GM12878 (cell line): Measurements from ENCODE around the gene MRPL53. TPM values are rescaled to one million over a fixed set of nuclear protein-coding genes. Genes with fewer than 3 reads are reported as not detected.

Experiments used
- ATAC-seq: fragments of 200-7000 bp; cut with Tn5 transposase; 3 replicates; pipeline ENCODE4 v1.9.1; 2020; ENCODE audit warnings: mild to moderate bottlenecking, moderate library complexity
- BruUV-seq: library from RNA; stranded (reverse); fragments of 400-500 nt; replicated peaks from 2 replicates; lab custom pipeline; 2021; lab: Mats Ljungman, UMichigan
- CTCF ChIA-PET: fragments of 300-600 bp; sonication (Branson Sonifier 250); formaldehyde crosslinking; extraction: SDS; loops from one replicate; lab custom pipeline; 2021; ENCODE audit warnings: inconsistent platforms; lab: Yijun Ruan, JAX
- POLR2A ChIA-PET: fragments of 350-600 bp; formaldehyde crosslinking; extraction: SDS; loops from one replicate; lab custom pipeline; 2021; ENCODE audit warnings: inconsistent platforms; lab: Charles Lee
- RAD21 ChIA-PET: fragments of 300-600 bp; sonication (Branson Sonifier 250); formaldehyde crosslinking; loops from one replicate; lab custom pipeline; 2023; ENCODE audit warnings: antibody characterized with exemption; ENCODE audit not compliant: unreplicated experiment; lab: Charles Lee
- SMC1A ChIA-PET: fragments of 300-600 bp; sonication (Branson Sonifier 250); formaldehyde crosslinking; loops from one replicate; lab custom pipeline; 2023; ENCODE audit not compliant: unreplicated experiment, uncharacterized antibody; lab: Charles Lee
- DNase-seq: peaks from one replicate; pipeline ENCODE4 v3.0.0-alpha.2; 2011; ENCODE audit warnings: low read depth, low spot score
- FAIRE-seq: peaks from 3 replicates; lab custom pipeline; 2011; peaks lifted over from hg19 to GRCh38; lab: Jason Lieb, UNC
- H2AFZ ChIP-seq: 2 replicates; pipeline ENCODE4 v1.6.0; 2011; ENCODE audit warnings: low read depth, low read length, control low read depth; ENCODE audit not compliant: control insufficient read depth
- H3K27ac ChIP-seq: 2 replicates; pipeline ENCODE4 v1.5.1; 2011; ENCODE audit warnings: control low read depth; ENCODE audit not compliant: control insufficient read depth, insufficient read depth
- H3K27me3 ChIP-seq, 2 experiments: replicated peaks in 1 of 2; 2 replicates each; pipeline versions ENCODE4 v1.6.0 to v1.6.1; 2011; ENCODE audit warnings: low read length in 1 of 2; ENCODE audit not compliant: control insufficient read depth in 2 of 2, insufficient read depth in 2 of 2
- H3K36me3 ChIP-seq, 2 experiments: 2 replicates each; pipeline ENCODE4 v1.5.1; 2011; ENCODE audit warnings: low read length in 1 of 2; ENCODE audit not compliant: control insufficient read depth in 2 of 2, insufficient read depth in 2 of 2
- H3K4me1 ChIP-seq: 2 replicates; pipeline ENCODE4 v1.6.1; 2011; ENCODE audit warnings: mild to moderate bottlenecking, low read length, moderate library complexity, mixed read lengths; ENCODE audit not compliant: control insufficient read depth, insufficient read depth
- H3K4me2 ChIP-seq: 2 replicates; pipeline ENCODE4 v1.6.0; 2011; ENCODE audit warnings: control low read depth; ENCODE audit not compliant: control insufficient read depth, insufficient read depth
- H3K4me3 ChIP-seq: fragments of 200-600 bp; sonication (generic); 2 replicates; pipeline ENCODE4 v1.5.1; 2016
- H3K79me2 ChIP-seq: 2 replicates; pipeline ENCODE4 v1.6.0; 2011; ENCODE audit warnings: low read length; ENCODE audit not compliant: control insufficient read depth, insufficient read depth
- H3K9ac ChIP-seq: 2 replicates; pipeline ENCODE4 v1.8.0; 2011; ENCODE audit warnings: low read length, control low read depth, mixed read lengths; ENCODE audit not compliant: control insufficient read depth, insufficient read depth
- H3K9me3 ChIP-seq: replicated peaks from 3 replicates; pipeline ENCODE4 v1.5.1; 2011; ENCODE audit warnings: mild to moderate bottlenecking, low read length; ENCODE audit not compliant: control insufficient read depth, insufficient read depth
- H4K20me1 ChIP-seq: 2 replicates; pipeline ENCODE4 v1.6.0; 2011; ENCODE audit not compliant: control insufficient read depth, insufficient read depth
- ATF3 ChIP-seq: IDR thresholded peaks from 2 replicates; pipeline ENCODE4 v1.6.1; 2011; ENCODE audit warnings: low read depth, mild to moderate bottlenecking, low read length, moderate library complexity, borderline replicate concordance; ENCODE audit errors: extremely low read depth
- ATF7 ChIP-seq: fragments of 450-650 bp; IDR thresholded peaks from 2 replicates; pipeline ENCODE4 v1.6.1; 2016; ENCODE audit warnings: low read depth, mild to moderate bottlenecking
- CTCF ChIP-seq, 3 experiments: IDR thresholded peaks in 2 of 3; conservative IDR thresholded peaks in 1 of 3; 2 replicates each; pipeline ENCODE4 v1.5.1; 2011; ENCODE audit warnings: low read depth in 3 of 3, low read length in 3 of 3, mild to moderate bottlenecking in 3 of 3, control low read depth in 2 of 3, moderate library complexity in 2 of 3, inconsistent platforms in 1 of 3, mixed read lengths in 1 of 3; ENCODE audit not compliant: control insufficient read depth in 2 of 3, insufficient read depth in 1 of 3; ENCODE audit errors: extremely low read depth in 1 of 3
- EP300 ChIP-seq, 2 experiments: fragments of 150-350 bp in 1 of 2; IDR thresholded peaks; 2 replicates each; pipeline ENCODE4 v1.6.1; 2011 to 2012; ENCODE audit warnings: low read depth in 2 of 2, low read length in 2 of 2, borderline replicate concordance in 1 of 2, improper control_type of control experiment in 1 of 2, inconsistent platforms in 1 of 2; ENCODE audit not compliant: control insufficient read depth in 1 of 2
- MYB ChIP-seq: fragments of 150-350 bp; IDR thresholded peaks from 2 replicates; pipeline ENCODE4 v1.6.1; 2014; ENCODE audit warnings: mild to moderate bottlenecking, low read depth, low read length, borderline replicate concordance
- NFIC ChIP-seq: IDR thresholded peaks from 2 replicates; pipeline ENCODE4 v1.6.1; 2012; ENCODE audit warnings: low read depth, mild to moderate bottlenecking, inconsistent platforms, low read length, moderate library complexity
- RCOR1 ChIP-seq: conservative IDR thresholded peaks from 2 replicates; pipeline ENCODE4 v1.6.1; 2012; ENCODE audit warnings: low read depth, low read length, improper control_type of control experiment
- RELA ChIP-seq: fragments of 450-650 bp; IDR thresholded peaks from 2 replicates; pipeline ENCODE4 v1.8.0; 2014; ENCODE audit warnings: borderline replicate concordance; ENCODE audit not compliant: partially characterized antibody
- SRF ChIP-seq, 2 experiments: IDR thresholded peaks; 2 replicates each; pipeline ENCODE4 v1.6.1; 2011; ENCODE audit warnings: low read depth in 2 of 2, low read length in 2 of 2, mild to moderate bottlenecking in 1 of 2, moderate library complexity in 1 of 2
- WGBS: methylation state at CpG from one replicate; pipeline ENCODE4 v1.1.6; 2016; ENCODE audit warnings: low lambda C conversion rate; ENCODE audit not compliant: insufficient replicate concordance, insufficient coverage; ENCODE audit errors: missing lambda C conversion rate; 5-methylcytosine and 5-hydroxymethylcytosine counted together
- in situ Hi-C: fragments of 300-500 bp; cut with MboI; formaldehyde crosslinking; loops from 9 replicates; pipeline ENCODE4 v1.14.3; 2018; ENCODE audit warnings: mixed read lengths
- intact Hi-C: fragments of 100-400 bp; cut with micrococcal nuclease; formaldehyde crosslinking; loops from one replicate; pipeline ENCODE4 v1.14.2; 2022; ENCODE audit not compliant: unreplicated experiment
- polyA plus RNA-seq, 11 experiments: library from polyadenylated mRNA; depleted of rRNA in 4 of 11; unstranded in 6 of 11; stranded (reverse) in 5 of 11; fragments of >200 nt; fragmentation: Nextera tagmentation in 4 of 11; fragmentation: Illumina TruSeq in 1 of 11; extraction: Ambion mirVana in 4 of 11; extraction: Trizol in 1 of 11; gene quantifications; 1 replicate in 1 of 11; 2 replicates in 10 of 11; pipeline versions ENCODE4 v1.2.1 to v1.2.3, GENCODE V29; 2011 to 2016; ENCODE audit warnings: inconsistent platforms in 2 of 11, missing spikeins in 2 of 11, low read depth in 1 of 11
- total RNA-seq, 4 experiments: library from RNA; depleted of rRNA in 3 of 4; stranded (reverse); fragments of >200 nt in 3 of 4; fragmentation: Illumina TruSeq in 1 of 4; extraction: Trizol in 1 of 4; gene quantifications; 2 replicates each; pipeline versions ENCODE4 v1.2.1 to v1.2.3, GENCODE V29; 2013 to 2021
- TF ChIP-seq, protein P1 (sequence below): fragments of 450-650 bp; IDR thresholded peaks from 2 replicates; pipeline ENCODE4 v1.6.1; 2017; ENCODE audit warnings: low read depth, mild to moderate bottlenecking, moderate library complexity
- TF ChIP-seq, protein P2 (sequence below): IDR thresholded peaks from 2 replicates; pipeline ENCODE4 v1.6.1; 2012; ENCODE audit warnings: mild to moderate bottlenecking, low read depth, low read length
- TF ChIP-seq, protein P3 (sequence below): IDR thresholded peaks from 2 replicates; pipeline ENCODE4 v1.6.1; 2011; ENCODE audit warnings: low read depth, low read length, improper control_type of control experiment, borderline replicate concordance

The MRPL53 gene
- total and polyA plus RNA-seq, 10 of the 15 experiments (the other 5 are each of a cell fraction or from before 2014, with no cell fraction given) = 15.1 to 167 (median 80.9) TPM

GRCh38 chr2:74491648-74492544 lies 19.4 kb upstream of the MRPL53 start:
- FAIRE-seq (no peak), ATAC-seq (no peak), DNase-seq (no peak)
- no peaks in the 10 kb centered on the region for H4K20me1 ChIP-seq
- H3K27ac ChIP-seq = no peak overlapping the region
- H3K4me3 ChIP-seq = no peak overlapping the region
- 97% methylated on average over 12 of the region's 12 CpGs for WGBS
- no peaks in the 10 kb centered on the region for H3K9me3 ChIP-seq
- H3K9ac ChIP-seq = no peak overlapping the region
- in situ Hi-C loops = no loop called here
- ChIA-PET POLR2A (no interaction called here), SMC1A (no interaction called here), RAD21 (no interaction called here), CTCF (interaction anchor here (1.3 to 19.4 kb wide), 3 partner anchors 9 to 96 kb away, joined by 6 to 280 read pairs (median 10); partner anchors contain the start of genes CCDC142 and TTC31)
- intact Hi-C loops = no loop called here
- no peak overlapping the region for H3K4me2 ChIP-seq
- no peaks in the 10 kb centered on the region for H3K79me2 ChIP-seq
- H3K27me3 ChIP-seq = no peaks in the 10 kb centered on the region
- no peak overlapping the region for H2AFZ ChIP-seq
- no peaks in the 10 kb centered on the region for H3K4me1 ChIP-seq
- BruUV-seq = no TSS peak
- peaks cover 12 to 13% of the 10 kb centered on the region in 2 experiments for H3K36me3 ChIP-seq
- TF ChIP-seq ATF7 (no peak), MYB (no peak), CTCF (IDR thresholded peaks at IDR 0.05 in 2 of 3, conservative IDR thresholded peaks at IDR 0.05 in 1 of 3; ENCODE audit: control insufficient read depth in 2 of 3, extremely low read depth in 1 of 3, insufficient read depth in 1 of 3, low read depth in 3 of 3, low read length in 3 of 3) (no peak), NFIC (no peak), EP300 (IDR thresholded peaks at IDR 0.05; ENCODE audit: borderline replicate concordance in 1 of 2, control insufficient read depth in 1 of 2, low read depth in 2 of 2, low read length in 2 of 2) (no peak), SRF (IDR thresholded peaks at IDR 0.05; ENCODE audit: low read depth in 2 of 2, low read length in 2 of 2) (no peak), ATF3 (no peak), RCOR1 (no peak), RELA (no peak)
- TF ChIP-seq, protein P1, sequence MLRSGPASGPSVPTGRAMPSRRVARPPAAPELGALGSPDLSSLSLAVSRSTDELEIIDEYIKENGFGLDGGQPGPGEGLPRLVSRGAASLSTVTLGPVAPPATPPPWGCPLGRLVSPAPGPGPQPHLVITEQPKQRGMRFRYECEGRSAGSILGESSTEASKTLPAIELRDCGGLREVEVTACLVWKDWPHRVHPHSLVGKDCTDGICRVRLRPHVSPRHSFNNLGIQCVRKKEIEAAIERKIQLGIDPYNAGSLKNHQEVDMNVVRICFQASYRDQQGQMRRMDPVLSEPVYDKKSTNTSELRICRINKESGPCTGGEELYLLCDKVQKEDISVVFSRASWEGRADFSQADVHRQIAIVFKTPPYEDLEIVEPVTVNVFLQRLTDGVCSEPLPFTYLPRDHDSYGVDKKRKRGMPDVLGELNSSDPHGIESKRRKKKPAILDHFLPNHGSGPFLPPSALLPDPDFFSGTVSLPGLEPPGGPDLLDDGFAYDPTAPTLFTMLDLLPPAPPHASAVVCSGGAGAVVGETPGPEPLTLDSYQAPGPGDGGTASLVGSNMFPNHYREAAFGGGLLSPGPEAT = no peak
- TF ChIP-seq, protein P2, sequence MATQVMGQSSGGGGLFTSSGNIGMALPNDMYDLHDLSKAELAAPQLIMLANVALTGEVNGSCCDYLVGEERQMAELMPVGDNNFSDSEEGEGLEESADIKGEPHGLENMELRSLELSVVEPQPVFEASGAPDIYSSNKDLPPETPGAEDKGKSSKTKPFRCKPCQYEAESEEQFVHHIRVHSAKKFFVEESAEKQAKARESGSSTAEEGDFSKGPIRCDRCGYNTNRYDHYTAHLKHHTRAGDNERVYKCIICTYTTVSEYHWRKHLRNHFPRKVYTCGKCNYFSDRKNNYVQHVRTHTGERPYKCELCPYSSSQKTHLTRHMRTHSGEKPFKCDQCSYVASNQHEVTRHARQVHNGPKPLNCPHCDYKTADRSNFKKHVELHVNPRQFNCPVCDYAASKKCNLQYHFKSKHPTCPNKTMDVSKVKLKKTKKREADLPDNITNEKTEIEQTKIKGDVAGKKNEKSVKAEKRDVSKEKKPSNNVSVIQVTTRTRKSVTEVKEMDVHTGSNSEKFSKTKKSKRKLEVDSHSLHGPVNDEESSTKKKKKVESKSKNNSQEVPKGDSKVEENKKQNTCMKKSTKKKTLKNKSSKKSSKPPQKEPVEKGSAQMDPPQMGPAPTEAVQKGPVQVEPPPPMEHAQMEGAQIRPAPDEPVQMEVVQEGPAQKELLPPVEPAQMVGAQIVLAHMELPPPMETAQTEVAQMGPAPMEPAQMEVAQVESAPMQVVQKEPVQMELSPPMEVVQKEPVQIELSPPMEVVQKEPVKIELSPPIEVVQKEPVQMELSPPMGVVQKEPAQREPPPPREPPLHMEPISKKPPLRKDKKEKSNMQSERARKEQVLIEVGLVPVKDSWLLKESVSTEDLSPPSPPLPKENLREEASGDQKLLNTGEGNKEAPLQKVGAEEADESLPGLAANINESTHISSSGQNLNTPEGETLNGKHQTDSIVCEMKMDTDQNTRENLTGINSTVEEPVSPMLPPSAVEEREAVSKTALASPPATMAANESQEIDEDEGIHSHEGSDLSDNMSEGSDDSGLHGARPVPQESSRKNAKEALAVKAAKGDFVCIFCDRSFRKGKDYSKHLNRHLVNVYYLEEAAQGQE = no peak
- TF ChIP-seq, protein P3, sequence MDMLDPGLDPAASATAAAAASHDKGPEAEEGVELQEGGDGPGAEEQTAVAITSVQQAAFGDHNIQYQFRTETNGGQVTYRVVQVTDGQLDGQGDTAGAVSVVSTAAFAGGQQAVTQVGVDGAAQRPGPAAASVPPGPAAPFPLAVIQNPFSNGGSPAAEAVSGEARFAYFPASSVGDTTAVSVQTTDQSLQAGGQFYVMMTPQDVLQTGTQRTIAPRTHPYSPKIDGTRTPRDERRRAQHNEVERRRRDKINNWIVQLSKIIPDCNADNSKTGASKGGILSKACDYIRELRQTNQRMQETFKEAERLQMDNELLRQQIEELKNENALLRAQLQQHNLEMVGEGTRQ = no peak
